Parathyroid adenoma (tissue), 2 donors: ENCODE data around the gene SWI5.
A peak's percentile ranks its signal among the peaks of the same experiment; 100 is the strongest.

Experiments
- H2AFZ ChIP-seq: fragments of 300-600 bp; sonication (generic); one replicate; pipeline ENCODE4 v1.7.0; 2017; ENCODE audit warnings: antibody characterized with exemption, mild to moderate bottlenecking
- H3K27ac ChIP-seq: fragments of 300-600 bp; sonication (generic); one replicate; pipeline ENCODE4 v1.7.0; 2017
- H3K27me3 ChIP-seq: fragments of 300-600 bp; sonication (generic); one replicate; pipeline ENCODE4 v1.7.0; 2017; ENCODE audit warnings: low read length; ENCODE audit not compliant: control insufficient read depth, insufficient read depth
- H3K36me3 ChIP-seq: fragments of 300-600 bp; sonication (generic); one replicate; pipeline ENCODE4 v1.7.0; 2017; ENCODE audit warnings: low read length; ENCODE audit not compliant: control insufficient read depth, insufficient read depth
- H3K4me1 ChIP-seq: fragments of 300-600 bp; sonication (generic); one replicate; pipeline ENCODE4 v1.7.0; 2017; ENCODE audit warnings: control low read depth
- H3K4me2 ChIP-seq: fragments of 300-600 bp; sonication (generic); one replicate; pipeline ENCODE4 v1.7.0; 2017; ENCODE audit warnings: low read length
- H3K4me3 ChIP-seq: fragments of 300-600 bp; sonication (generic); one replicate; pipeline ENCODE4 v1.7.0; 2017; ENCODE audit warnings: low read depth, low read length
- H3K79me2 ChIP-seq: fragments of 300-600 bp; sonication (generic); one replicate; pipeline ENCODE4 v1.7.0; 2017; ENCODE audit warnings: control low read depth
- H3K9ac ChIP-seq: fragments of 300-600 bp; sonication (generic); one replicate; pipeline ENCODE4 v1.7.0; 2017; ENCODE audit warnings: mild to moderate bottlenecking
- H3K9me3 ChIP-seq: fragments of 300-600 bp; sonication (generic); one replicate; pipeline ENCODE4 v1.7.0; 2017; ENCODE audit warnings: low read length; ENCODE audit not compliant: control insufficient read depth
- CTCF ChIP-seq: fragments of 300-600 bp; sonication (generic); IDR thresholded peaks from one replicate; pipeline ENCODE4 v1.7.0; 2017; ENCODE audit warnings: antibody characterized with exemption, mild to moderate bottlenecking
- donor health status: primary hyperparathyroidism.

Gene SWI5

DNA sequence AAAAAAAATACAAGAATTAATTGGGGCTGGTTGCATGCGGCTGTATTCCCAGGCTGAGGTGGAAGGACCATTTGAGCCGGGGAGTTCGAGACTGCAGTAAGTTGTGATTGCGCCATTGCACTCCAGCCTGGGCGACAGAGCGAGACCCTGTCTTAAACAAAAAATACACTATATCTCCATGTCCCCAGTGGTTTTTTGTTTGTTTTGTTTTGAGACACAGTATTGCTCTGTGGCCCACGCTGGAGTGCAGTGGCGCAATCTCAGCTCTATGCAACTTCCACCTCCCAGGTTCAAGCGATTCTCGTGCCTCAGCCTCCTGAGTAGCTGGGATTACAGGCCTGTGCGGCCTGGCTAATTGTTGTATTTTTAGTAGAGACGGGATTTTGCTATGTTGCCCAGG, 47.7 kb downstream of the SWI5 start:
- peak overlapping the region; percentile 75 for H3K4me2 ChIP-seq
- H2AFZ ChIP-seq: no peak overlapping the region
- H3K27me3 ChIP-seq: no peaks in the 10 kb centered on the region
- H3K9ac ChIP-seq: no peak overlapping the region
- peaks cover 8% of the 10 kb centered on the region for H3K79me2 ChIP-seq
- no peaks in the 10 kb centered on the region for H3K9me3 ChIP-seq
- no peaks in the 10 kb centered on the region for H3K36me3 ChIP-seq
- H3K4me3 ChIP-seq: peak overlapping the region; percentile 98
- no peak overlapping the region for H3K27ac ChIP-seq
- peaks cover 2% of the 10 kb centered on the region for H3K4me1 ChIP-seq
- no peak for TF ChIP-seq CTCF

DNA sequence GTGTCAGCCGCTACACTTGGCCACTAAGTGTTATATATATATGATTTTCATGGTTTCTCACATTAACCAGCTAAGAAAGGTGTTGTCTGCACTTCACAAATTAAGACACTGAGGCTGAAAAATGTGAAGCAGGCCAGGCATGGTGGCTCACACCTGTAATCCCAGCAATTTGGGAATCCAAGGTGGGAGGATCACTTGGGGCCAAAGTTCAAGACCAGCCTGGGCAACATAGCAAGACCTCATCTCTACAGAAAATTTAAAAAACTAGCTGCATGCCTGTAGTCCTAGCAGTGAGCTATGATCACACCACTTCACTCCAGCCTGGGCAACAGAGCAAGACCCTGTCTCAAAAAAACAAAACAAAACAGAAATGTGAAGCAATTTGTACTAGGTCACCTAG, 48.3 kb downstream of the SWI5 start:
- Histone ChIP-seq H3K9ac (no peak overlapping the region), H3K4me2 (no peak overlapping the region), H3K27me3 (no peaks in the 10 kb centered on the region), H3K9me3 (no peaks in the 10 kb centered on the region), H3K4me1 (peaks cover 2% of the 10 kb centered on the region), H3K27ac (no peak overlapping the region), H3K79me2 (peaks cover 8% of the 10 kb centered on the region), H3K4me3 (no peak overlapping the region), H3K36me3 (no peaks in the 10 kb centered on the region), H2AFZ (no peak overlapping the region)
- TF ChIP-seq CTCF: no peak

GRCh38 chr9:128325629-128326028, 49.6 kb downstream of the SWI5 start:
- Histone ChIP-seq H2AFZ (no peak overlapping the region), H3K4me1 (peaks cover 2% of the 10 kb centered on the region), H3K36me3 (no peaks in the 10 kb centered on the region), H3K9me3 (no peaks in the 10 kb centered on the region), H3K79me2 (peaks cover 8% of the 10 kb centered on the region), H3K4me3 (no peak overlapping the region), H3K27ac (no peak overlapping the region), H3K27me3 (no peaks in the 10 kb centered on the region), H3K9ac (no peak overlapping the region), H3K4me2 (no peak overlapping the region)
- no peak for TF ChIP-seq CTCF

DNA sequence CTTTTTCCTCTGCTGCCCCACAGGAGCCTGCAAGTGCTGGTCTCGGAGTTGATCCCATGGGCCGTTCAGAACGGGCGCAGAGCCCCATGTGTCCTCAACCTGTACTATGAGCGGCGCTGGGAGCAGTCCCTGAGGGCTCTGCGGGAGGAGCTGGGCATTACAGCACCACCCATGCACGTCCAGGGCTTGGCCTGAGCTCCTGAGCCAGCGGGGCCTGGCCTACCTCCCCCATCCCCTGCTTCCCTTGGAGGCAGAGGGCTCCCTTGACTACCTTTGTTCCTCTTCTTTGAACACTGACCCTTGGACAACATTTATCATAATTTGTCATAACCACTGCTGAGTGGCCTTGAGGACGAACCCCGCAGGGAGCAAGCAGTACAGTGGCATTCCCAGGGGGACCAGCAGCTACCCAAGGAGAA, 57.4 kb downstream of the SWI5 start:
- Histone ChIP-seq H3K36me3 (no peaks in the 10 kb centered on the region), H3K79me2 (no peaks in the 10 kb centered on the region), H3K27me3 (no peaks in the 10 kb centered on the region), H3K4me3 (no peak overlapping the region), H3K4me2 (no peak overlapping the region), H2AFZ (no peak overlapping the region), H3K27ac (no peak overlapping the region), H3K4me1 (no peaks in the 10 kb centered on the region), H3K9me3 (no peaks in the 10 kb centered on the region), H3K9ac (no peak overlapping the region)
- TF ChIP-seq CTCF: no peak

GRCh38 chr9:128335161-128335560, 59.1 kb downstream of the SWI5 start:
- no peaks in the 10 kb centered on the region for H3K79me2 ChIP-seq
- H3K36me3 ChIP-seq: no peaks in the 10 kb centered on the region
- H3K27ac ChIP-seq: no peak overlapping the region
- TF ChIP-seq CTCF: no peak
- H3K9ac ChIP-seq: no peak overlapping the region
- no peaks in the 10 kb centered on the region for H3K27me3 ChIP-seq
- no peak overlapping the region for H3K4me2 ChIP-seq
- H3K4me3 ChIP-seq: no peak overlapping the region
- H3K9me3 ChIP-seq: no peaks in the 10 kb centered on the region
- no peaks in the 10 kb centered on the region for H3K4me1 ChIP-seq
- H2AFZ ChIP-seq: no peak overlapping the region
